Measurements from ENCODE around the gene MCFD2. TPM values are rescaled to one million over a fixed set of nuclear protein-coding genes. Genes with fewer than 3 reads are reported as not detected.

The MCFD2 gene
- total RNA-seq, 1 experiment from 2014 or later = 177 TPM

Other genes with a start within 250 kb of the MCFD2 start
- 52.6 and 60.3 TPM in 2 replicates for gene SOCS5, start 216.5 kb downstream of the MCFD2 start, total RNA-seq (2014; rRNA removed; shearing (Covaris generic))
- gene TTC7A, start 25.4 kb upstream of the MCFD2 start, total RNA-seq (2014; rRNA removed; shearing (Covaris generic)) = 6.5 and 11.0 TPM in 2 replicates
- not detected in 2 replicates for gene STPG4, start 239.5 kb upstream of the MCFD2 start, total RNA-seq (2014; rRNA removed; shearing (Covaris generic))